Retina (tissue), 1 donor: ENCODE results near the gene MAST2.
"Not testable (repeated sequence)": the region's sequence is repeated elsewhere in the genome, so short reads cannot be mapped to it uniquely, and the experiment has no call there.

Source experiments
- DNase-seq: peaks from one replicate; pipeline ENCODE4 v3.0.0-alpha.2; 2016

MAST2 gene

GRCh38 chr1:45908611-45909140 lies 105.3 kb downstream of the MAST2 start:
- no peak for DNase-seq

- no peak for DNase-seq
Measured at GRCh38 chr1:45911634-45912033, 108.2 kb downstream of the MAST2 start.

DNA sequence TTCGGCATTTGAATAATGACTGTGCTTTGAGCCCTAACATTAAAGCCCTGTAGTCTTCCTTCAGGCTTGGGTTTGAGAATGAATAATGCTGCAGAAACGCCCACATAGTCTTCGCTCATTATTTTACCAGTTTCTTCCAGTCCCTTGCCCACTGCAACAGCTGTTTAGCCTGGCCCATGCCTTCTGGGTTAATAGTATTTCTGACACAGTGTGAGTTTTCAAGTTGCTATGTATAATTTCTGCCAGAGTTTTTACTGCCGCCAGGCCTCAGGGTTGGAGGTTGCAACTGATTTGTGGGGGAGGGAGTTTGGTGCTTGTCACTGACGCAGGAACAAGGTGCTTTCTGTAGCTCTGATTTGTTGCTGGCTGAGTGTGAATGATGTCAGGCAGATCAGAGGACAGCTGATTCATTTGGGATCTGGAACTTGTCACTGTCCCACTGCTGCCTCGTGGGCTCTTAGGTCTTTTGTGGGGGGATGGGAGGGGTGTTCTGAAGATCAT lies 109.8 kb downstream of the MAST2 start:
- no peak for DNase-seq

GRCh38 chr1:45913731-45914501 lies 110.5 kb downstream of the MAST2 start:
- DNase-seq: no peak

DNA sequence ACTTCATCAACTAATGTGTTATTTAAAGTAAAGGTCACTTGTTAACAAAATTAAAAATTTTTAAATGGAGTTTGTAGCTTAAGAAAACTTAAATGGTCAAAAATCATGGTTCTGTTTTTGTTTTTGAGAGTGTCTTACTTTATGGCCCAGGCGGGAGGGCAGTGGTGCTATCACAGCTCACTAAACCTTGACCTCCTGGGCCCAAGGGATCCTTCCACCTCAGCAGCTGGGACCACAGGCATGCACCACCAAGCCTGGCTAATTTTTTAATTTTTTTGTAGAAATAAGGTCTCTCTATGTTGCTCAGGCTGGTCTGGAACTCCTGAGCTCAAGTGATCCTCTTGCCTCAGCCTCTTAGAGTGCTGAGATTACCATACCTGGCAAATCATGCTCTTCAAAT lies 111.4 kb downstream of the MAST2 start:
- DNase-seq: no peak

DNA sequence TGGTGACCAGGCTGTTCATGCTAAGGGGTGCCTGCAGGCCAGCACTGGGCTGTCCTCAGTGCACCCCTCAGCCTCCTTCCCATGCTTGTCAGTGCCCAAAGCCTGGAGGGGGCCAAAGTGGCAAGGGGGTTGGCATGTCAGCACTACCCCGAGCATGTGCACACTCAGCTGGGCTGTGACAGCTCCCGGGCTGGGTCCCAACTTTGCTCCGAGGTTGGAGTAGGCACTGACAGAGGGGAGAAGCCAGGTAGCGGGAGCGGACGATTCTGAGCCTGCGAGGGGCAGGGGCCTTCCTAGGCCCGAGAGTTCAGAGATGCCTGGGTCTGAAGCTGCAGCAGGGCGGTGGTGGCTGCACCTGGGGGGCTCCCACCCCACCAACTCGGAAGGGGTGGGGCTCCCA lies 119.0 kb downstream of the MAST2 start:
- DNase-seq: no peak

- no peak for DNase-seq
Measured at GRCh38 chr1:45922813-45923212, 119.4 kb downstream of the MAST2 start.

DNA sequence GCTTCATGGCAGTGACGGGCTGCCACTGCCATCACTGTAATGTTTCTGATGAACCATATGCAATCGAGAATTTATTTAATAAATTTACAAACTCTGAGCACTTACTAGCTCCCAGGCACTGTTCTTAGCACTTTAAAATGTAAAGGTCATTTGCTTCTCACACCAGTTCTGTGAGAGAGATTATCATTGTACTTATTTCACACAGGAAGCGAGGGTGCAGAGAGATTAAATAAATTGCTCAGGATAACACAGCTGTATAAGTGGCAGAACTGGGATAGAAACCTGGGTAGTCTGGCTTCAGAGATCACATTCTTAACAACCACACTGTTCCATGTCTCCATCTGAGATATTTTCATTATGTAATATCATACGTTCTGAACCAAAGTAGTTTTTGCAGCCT lies 119.9 kb downstream of the MAST2 start:
- no peak for DNase-seq

GRCh38 chr1:45924736-45925135 lies 121.3 kb downstream of the MAST2 start:
- no peak for DNase-seq

DNA sequence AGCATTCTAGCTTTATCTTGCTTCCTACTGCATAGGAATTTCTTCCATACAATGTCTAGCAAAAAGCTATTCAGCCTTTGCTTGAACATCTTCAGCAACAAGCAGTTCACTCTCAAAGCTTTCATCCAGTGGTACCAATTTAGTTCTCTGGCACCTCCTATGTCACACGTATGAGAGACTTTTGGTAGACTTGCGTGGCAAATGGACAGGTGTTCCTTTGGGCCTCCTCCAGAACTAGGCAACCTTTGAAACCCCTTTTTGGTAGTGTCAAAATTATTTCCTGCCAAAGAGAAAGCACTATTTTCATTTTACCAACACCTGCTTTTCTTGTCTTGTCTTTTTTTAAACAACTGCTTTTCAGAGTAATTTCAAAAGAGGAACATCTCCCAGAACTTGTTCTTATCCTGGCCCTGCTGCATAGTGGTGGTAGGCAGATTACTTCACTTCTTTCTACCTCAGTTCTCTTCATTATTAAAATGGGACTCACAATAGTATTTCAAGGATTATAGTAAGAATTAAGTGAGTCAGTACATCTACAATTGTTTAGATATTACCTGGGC lies 122.4 kb downstream of the MAST2 start:
- DNase-seq: no peak

GRCh38 chr1:45926330-45926729 lies 122.9 kb downstream of the MAST2 start:
- DNase-seq: no peak

DNA sequence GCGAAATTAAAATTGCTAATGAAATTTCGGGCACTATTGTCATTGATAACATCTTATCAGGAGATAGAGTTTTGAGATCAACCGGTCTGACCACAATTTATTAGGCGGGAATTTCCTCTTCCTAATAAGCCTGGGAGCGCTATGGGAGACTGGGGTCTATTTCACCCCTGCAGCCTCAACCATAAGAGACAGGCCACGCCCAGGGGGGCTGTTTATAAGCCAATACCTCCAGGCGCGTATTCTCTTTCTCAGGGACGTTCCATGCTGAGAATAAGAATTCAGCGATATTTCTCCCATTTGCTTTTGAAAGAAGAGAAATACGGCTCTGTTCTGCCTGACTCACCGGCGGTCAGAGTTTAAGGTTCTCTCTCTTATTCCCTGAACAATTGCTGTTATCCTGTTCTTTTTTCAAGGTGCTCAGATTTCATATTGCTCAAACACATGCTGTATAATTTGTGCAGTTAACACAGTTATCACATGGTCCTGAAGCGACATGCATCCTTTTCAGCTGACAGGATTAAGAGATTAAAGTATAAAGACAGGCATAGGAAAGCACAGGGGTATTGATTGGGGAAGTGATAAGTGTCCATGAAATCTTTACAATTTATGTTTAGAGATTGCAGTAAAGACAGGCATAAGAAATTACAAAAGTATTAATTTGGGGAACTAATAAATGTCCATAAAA lies 124.0 kb downstream of the MAST2 start:
- DNase-seq: not testable (repeated sequence)

DNA sequence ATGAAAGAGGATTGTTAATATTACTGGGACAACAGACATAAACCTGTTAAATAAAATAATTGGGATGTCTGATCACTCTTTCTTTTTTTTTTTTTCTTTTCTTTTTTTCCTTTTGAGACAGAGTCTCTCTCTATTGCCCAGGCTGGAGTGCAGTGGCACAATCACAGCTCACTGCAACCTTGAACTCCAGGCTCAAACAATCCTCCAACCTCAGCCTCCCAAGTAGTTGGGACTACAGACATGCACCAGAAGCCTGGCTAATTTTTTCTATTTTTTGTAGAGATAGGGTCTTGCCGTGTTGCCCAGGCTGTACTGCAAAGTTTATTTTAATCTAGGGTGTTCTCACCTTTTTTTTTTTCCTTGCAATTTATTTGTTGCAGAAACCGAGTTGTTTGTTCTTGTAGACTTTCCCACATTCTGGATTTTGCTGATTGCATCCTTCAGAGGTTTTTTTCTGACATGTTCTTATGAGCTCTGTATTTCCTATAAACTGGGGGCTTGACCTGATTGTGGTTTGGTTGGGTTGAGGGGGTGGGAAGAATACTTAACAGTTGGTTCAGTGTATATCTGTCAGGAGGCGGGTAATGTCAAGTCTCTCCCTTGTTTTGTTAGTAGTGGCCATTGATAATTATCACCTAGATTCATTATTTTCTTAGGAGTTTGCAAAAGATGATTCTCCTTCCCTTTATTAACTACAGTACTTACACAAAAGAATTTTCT lies 125.2 kb downstream of the MAST2 start:
- no peak for DNase-seq

- peak; percentile 10 for DNase-seq
Measured at GRCh38 chr1:45929257-45929687, 125.9 kb downstream of the MAST2 start.

DNA sequence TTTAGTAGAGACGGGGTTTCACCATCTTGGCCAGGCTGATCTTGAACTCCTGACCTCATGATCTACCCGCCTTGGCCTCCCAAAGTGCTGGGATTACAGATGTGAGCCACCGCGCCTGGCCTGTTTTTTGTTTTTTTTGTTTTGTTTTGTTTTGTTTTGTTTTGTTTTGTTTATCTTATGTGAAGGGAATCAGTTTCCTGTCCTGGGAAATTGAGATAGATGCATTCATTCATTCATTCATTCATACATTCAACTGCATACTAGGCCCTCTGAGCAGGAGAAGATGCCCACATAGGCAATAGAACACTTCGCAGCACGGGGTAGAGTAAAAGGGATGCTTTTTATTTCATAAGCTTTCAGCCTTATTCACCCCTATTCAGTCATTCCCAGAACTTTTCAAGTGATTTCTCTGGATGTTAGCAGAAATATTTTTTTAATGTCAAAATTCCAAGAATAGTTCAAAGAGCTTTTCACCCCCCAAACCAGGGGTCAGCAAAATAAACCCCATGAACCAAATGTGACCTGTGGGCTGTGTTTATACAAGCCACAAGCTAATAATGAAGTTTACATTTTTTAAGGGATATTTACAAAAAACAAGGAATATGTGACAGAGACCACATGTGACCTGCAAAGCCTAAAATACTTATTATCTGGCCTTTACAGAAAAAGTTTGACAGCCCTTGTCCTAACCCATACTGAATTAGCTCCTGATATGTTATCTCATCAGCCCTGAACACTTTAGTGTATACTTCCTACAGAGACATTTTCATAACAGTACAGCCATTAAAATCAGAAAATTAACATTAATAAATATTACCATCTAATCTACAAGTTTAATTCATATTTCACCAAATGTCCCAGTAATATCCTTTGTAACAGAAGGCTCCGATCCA lies 127.1 kb downstream of the MAST2 start:
- DNase-seq: no peak

DNA sequence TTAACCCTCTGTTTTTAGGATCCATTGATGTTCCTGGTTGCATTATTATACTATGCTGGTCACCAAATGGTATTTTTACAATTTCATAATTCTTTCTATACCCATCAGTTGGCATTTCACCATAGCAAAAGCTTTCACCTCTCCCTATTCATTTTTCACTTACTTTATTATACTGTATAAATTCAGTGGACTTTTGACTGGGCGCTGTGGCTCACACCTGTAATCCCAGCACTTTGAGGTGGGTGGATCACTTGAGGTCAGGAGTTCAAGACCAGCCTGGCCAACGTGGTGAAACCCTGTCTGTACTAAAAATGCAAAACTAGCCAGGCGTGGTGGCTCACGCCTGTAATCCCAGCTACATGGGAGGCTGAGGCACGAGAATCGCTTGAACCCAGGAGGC lies 128.8 kb downstream of the MAST2 start:
- DNase-seq: not testable (repeated sequence)

DNA sequence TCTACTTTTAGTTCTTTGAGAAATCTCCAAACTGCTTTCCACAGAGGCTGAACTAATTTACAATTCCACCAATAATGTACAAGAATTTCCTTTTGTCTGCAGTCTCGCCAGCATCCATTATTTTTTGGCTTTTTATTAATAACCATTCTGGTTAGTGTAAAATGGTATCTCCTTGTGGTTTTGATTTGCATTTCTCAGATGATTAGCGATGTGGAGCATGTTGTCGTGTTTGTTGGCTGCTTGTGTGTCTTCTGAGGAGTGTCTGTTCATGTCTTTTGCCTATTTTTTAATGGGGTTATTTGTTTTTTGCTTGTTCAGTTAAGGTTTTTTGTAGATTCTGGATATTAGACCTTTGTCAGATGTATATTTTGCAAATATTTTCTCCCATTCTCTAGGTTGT lies 131.5 kb downstream of the MAST2 start:
- no peak for DNase-seq

GRCh38 chr1:45938029-45938428 lies 134.6 kb downstream of the MAST2 start:
- DNase-seq: no peak

GRCh38 chr1:45942411-45942810 lies 139.0 kb downstream of the MAST2 start:
- DNase-seq: no peak

DNA sequence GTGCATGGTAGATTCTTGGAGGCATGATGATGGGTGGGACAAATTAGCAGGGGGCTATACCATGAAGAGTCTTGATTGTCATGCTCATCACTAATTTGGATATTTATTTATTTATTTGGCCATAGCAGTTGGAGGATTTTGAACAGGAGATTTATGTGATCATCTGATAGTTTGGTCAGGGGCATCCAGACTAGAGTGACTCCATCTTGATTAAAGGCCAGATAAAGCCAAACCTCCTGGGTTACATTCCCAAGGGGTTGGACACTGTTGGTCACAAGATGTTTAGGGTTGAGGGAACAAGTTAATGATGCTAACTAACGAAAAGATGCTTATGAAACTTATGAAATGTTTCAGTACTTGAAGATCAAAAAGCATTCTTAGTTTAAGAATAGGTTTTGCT lies 139.8 kb downstream of the MAST2 start:
- no peak for DNase-seq

DNA sequence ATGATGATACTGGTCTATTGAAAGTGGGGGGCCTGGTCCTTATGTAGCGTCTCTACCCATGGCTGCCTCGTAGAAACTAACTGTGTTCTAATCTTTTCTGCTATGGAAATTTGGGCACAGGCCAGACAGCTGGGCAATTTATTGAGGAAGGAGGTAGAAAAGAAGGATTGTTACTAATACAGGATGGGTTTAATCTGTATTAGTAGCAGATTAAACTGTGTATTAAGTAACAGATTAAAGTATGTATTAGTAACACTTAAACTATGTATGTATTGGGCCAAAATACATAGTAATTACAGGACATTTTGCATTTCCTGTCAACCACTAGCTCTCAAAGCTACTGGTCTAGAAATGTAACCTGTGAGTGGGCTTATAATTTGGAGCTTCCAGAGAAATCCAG lies 142.0 kb downstream of the MAST2 start:
- DNase-seq: no peak

GRCh38 chr1:45949462-45949861 lies 146.1 kb downstream of the MAST2 start:
- not testable (repeated sequence) for DNase-seq
